B cell (primary cell): ENCODE results near the gene DOCK6. TPM values are rescaled to one million over a fixed set of nuclear protein-coding genes. Genes with fewer than 3 reads are reported as not detected.
A peak's percentile ranks its signal among the peaks of the same experiment; 100 is the strongest.

Experiments
- ATAC-seq: fragments of 200-7000 bp; cut with Tn5 transposase; one replicate; pipeline ENCODE4 v1.10.0; 2021; ENCODE audit warnings: low read depth, mild to moderate bottlenecking, moderate number of reproducible peaks, moderate library complexity
- CTCF ChIA-PET: fragments of 350-600 bp; sonication (Branson Sonifier 250); formaldehyde crosslinking; loops from one replicate; lab custom pipeline; 2021; ENCODE audit warnings: antibody characterized with exemption, inconsistent platforms; lab: Charles Lee
- POLR2A ChIA-PET: fragments of 350-600 bp; sonication (Branson Sonifier 250); formaldehyde crosslinking; loops from one replicate; lab custom pipeline; 2021; ENCODE audit warnings: antibody characterized with exemption; lab: Charles Lee
- DNase-seq: peaks from one replicate; pipeline ENCODE4 v3.0.0; 2013
- H2AFZ ChIP-seq: 2 replicates; pipeline ENCODE4 v1.6.1; 2012; ENCODE audit warnings: mild to moderate bottlenecking, low read depth, low read length; ENCODE audit not compliant: insufficient read depth, poor library complexity, severe bottlenecking
- H3K27ac ChIP-seq, 2 donors: 1 replicate in 1 of 2; 2 replicates in 1 of 2; pipeline ENCODE4 v1.5.1; 2012 to 2013; ENCODE audit warnings: low read length in 2 of 2, mild to moderate bottlenecking in 2 of 2, moderate library complexity in 1 of 2
- H3K27me3 ChIP-seq, 4 experiments: fragments of 200-600 bp in 1 of 4; sonication (generic) in 1 of 4; replicated peaks in 1 of 4; 1 replicate in 2 of 4; 2 replicates in 2 of 4; pipeline versions ENCODE4 v1.6.1 to v1.7.0; 2013 to 2016; ENCODE audit warnings: low read length in 3 of 4, mild to moderate bottlenecking in 2 of 4, mixed read lengths in 1 of 4, moderate library complexity in 1 of 4; ENCODE audit not compliant: insufficient read depth in 4 of 4, control insufficient read depth in 3 of 4; ENCODE audit errors: control extremely low read depth in 1 of 4
- H3K36me3 ChIP-seq, 2 experiments: replicated peaks in 1 of 2; 1 replicate in 1 of 2; 2 replicates in 1 of 2; pipeline versions ENCODE4 v1.6.1 to v1.7.1; 2013; ENCODE audit warnings: low read length in 1 of 2; ENCODE audit not compliant: insufficient read depth in 2 of 2, control insufficient read depth in 1 of 2; ENCODE audit errors: control extremely low read depth in 1 of 2, extremely low read depth in 1 of 2
- H3K4me1 ChIP-seq, 2 donors: fragments of 200-600 bp in 1 of 2; sonication (generic) in 1 of 2; 1 replicate in 1 of 2; 2 replicates in 1 of 2; pipeline versions ENCODE4 v1.5.1 to v1.6.1; 2013 to 2017; ENCODE audit warnings: low read length in 2 of 2; ENCODE audit not compliant: control insufficient read depth in 2 of 2, insufficient read depth in 2 of 2
- H3K4me2 ChIP-seq: replicated peaks from 2 replicates; pipeline ENCODE3; 2012; ENCODE audit warnings: mild to moderate bottlenecking, low read depth, low read length; ENCODE audit not compliant: poor library complexity, severe bottlenecking
- H3K4me3 ChIP-seq, 5 experiments: fragments of 200-600 bp in 1 of 5; sonication (generic) in 1 of 5; 1 replicate in 3 of 5; 2 replicates in 2 of 5; pipeline versions ENCODE4 v1.5.1 to v1.7.0; 2011 to 2016; ENCODE audit warnings: low read length in 4 of 5, mild to moderate bottlenecking in 4 of 5, low read depth in 2 of 5, control low read depth in 1 of 5, moderate library complexity in 1 of 5; ENCODE audit not compliant: insufficient read depth in 1 of 5; ENCODE audit errors: control extremely low read depth in 1 of 5, extremely low read depth in 1 of 5
- H3K79me2 ChIP-seq: fragments of 200-600 bp; sonication (generic); one replicate; pipeline ENCODE4 v1.6.0; 2016; ENCODE audit warnings: low read length; ENCODE audit not compliant: control insufficient read depth, insufficient read depth
- H3K9ac ChIP-seq: fragments of 200-600 bp; sonication (generic); 2 replicates; pipeline ENCODE4 v1.6.1; 2017; ENCODE audit warnings: mild to moderate bottlenecking, low read length, moderate library complexity
- H3K9me3 ChIP-seq, 3 donors: one replicate each; pipeline versions ENCODE4 v1.6.1 to v1.7.1; 2013; ENCODE audit warnings: low read length in 2 of 3; ENCODE audit not compliant: control insufficient read depth in 2 of 3, insufficient read depth in 1 of 3; ENCODE audit errors: control extremely low read depth in 1 of 3
- H4K20me1 ChIP-seq: 2 replicates; pipeline ENCODE4 v1.6.0; 2012; ENCODE audit warnings: mild to moderate bottlenecking, low read length; ENCODE audit not compliant: insufficient read depth, control insufficient read depth, poor library complexity, severe bottlenecking
- H3K27ac Mint-ChIP-seq: one replicate; pipeline ENCODE4 v1.8.0; 2021; ENCODE audit warnings: mixed read lengths
- H3K27me3 Mint-ChIP-seq: one replicate; pipeline ENCODE4 v1.8.0; 2021; ENCODE audit warnings: mixed read lengths
- H3K4me1 Mint-ChIP-seq: one replicate; pipeline ENCODE4 v1.8.0; 2021; ENCODE audit warnings: mixed read lengths
- H3K4me3 Mint-ChIP-seq: one replicate; pipeline ENCODE4 v1.8.0; 2021; ENCODE audit warnings: mixed read lengths
- H3K9me3 Mint-ChIP-seq: one replicate; pipeline ENCODE4 v1.8.0; 2022; ENCODE audit warnings: mixed read lengths; ENCODE audit not compliant: insufficient read depth
- CTCF ChIP-seq: fragments of 200-600 bp; IDR thresholded peaks from one replicate; pipeline ENCODE4 v1.8.0; 2022; ENCODE audit warnings: antibody characterized with exemption, mild to moderate bottlenecking
- EZH2 ChIP-seq: IDR thresholded peaks from 2 replicates; pipeline ENCODE4 v1.6.1; 2012; ENCODE audit warnings: borderline replicate concordance, low read depth, mild to moderate bottlenecking, moderate library complexity, low read length; ENCODE audit not compliant: insufficient read depth, poor library complexity, severe bottlenecking
- WGBS: methylation state at CpG from one replicate; pipeline ENCODE4 v1.1.5; 2013; ENCODE audit warnings: missing lambda C conversion rate; ENCODE audit not compliant: insufficient coverage; 5-methylcytosine and 5-hydroxymethylcytosine counted together
- intact Hi-C: fragments of 100-400 bp; cut with micrococcal nuclease; formaldehyde crosslinking; loops from one replicate; pipeline ENCODE4 v1.10.0; 2022
- polyA plus RNA-seq: library from polyadenylated mRNA; depleted of rRNA; stranded (reverse); fragments of >200 nt; gene quantifications from 2 replicates; pipeline ENCODE4 v1.2.3, GENCODE V29; 2012
- total RNA-seq, 2 donors: library from RNA; stranded (reverse); fragments of 120-200 nt in 1 of 2; gene quantifications; 1 replicate in 1 of 2; 2 replicates in 1 of 2; pipeline versions ENCODE4 v1.2.3 to v1.2.4, GENCODE V29; 2013 to 2022

The DOCK6 gene
- total and polyA plus RNA-seq, 2 donors (not counting 1 experiment from before 2014, with no cell fraction given): 5.3 to 11.9 TPM

- peak overlapping the region in 2 of 5 experiments; percentile 50 to 62 for H3K4me3 ChIP-seq
- H3K79me2 ChIP-seq: no peaks in the 10 kb centered on the region
- H3K27ac Mint-ChIP-seq: no peak overlapping the region
- peaks cover 0 to 4% (median 0%) of the 10 kb centered on the region in 3 donors for H3K9me3 ChIP-seq
- H4K20me1 ChIP-seq: no peaks in the 10 kb centered on the region
- H3K27ac ChIP-seq: no peak overlapping the region
- intact Hi-C loops: loop anchor here (5.0 kb wide), 1 partner anchor 41 kb away; the partner anchor contains the start of gene SPC24
- POLR2A ChIA-PET: no interaction called here
- 73% methylated on average over 3 of the region's 7 CpGs for WGBS
- no peaks in the 10 kb centered on the region for H3K9me3 Mint-ChIP-seq
- H2AFZ ChIP-seq: peak overlapping the region; percentile 80
- H3K4me2 ChIP-seq: peak overlapping the region; percentile 94
- TF ChIP-seq EZH2: no peak
- TF ChIP-seq CTCF: no peak
- DNase-seq (no peak), ATAC-seq (no peak)
- H3K9ac ChIP-seq: peak overlapping the region; percentile 64
- peaks cover 11% of the 10 kb centered on the region for H3K4me1 Mint-ChIP-seq
- CTCF ChIA-PET: interaction anchor here (1.2 to 1.9 kb wide), 2 partner anchors 60 to 162 kb away, joined by 5 read pairs; no protein-coding TSS in a partner anchor
- H3K27me3 Mint-ChIP-seq: peaks cover 11% of the 10 kb centered on the region
- H3K27me3 ChIP-seq: peaks cover 0 to 32% (median 8%) of the 10 kb centered on the region in 4 experiments
- no peaks in the 10 kb centered on the region for H3K36me3 ChIP-seq
- H3K4me1 ChIP-seq: peaks cover 16 to 23% of the 10 kb centered on the region in 2 donors
- peak overlapping the region; percentile 88 for H3K4me3 Mint-ChIP-seq
Observed at GRCh38 chr19:11198175-11198534, 64.2 kb downstream of the DOCK6 start.
